NCI-H2029 treated with DMSO at 0.1 percent for 48 hours (cell line): ENCODE data around the gene EXD3.

Source experiments
- DNase-seq: peaks from one replicate; lab custom pipeline; 2025; lab: John Stamatoyannopoulos, UW

The EXD3 gene

GRCh38 chr9:137294091-137294680 is 128.8 kb downstream of the EXD3 start:
- peak; percentile 30 for DNase-seq

DNA sequence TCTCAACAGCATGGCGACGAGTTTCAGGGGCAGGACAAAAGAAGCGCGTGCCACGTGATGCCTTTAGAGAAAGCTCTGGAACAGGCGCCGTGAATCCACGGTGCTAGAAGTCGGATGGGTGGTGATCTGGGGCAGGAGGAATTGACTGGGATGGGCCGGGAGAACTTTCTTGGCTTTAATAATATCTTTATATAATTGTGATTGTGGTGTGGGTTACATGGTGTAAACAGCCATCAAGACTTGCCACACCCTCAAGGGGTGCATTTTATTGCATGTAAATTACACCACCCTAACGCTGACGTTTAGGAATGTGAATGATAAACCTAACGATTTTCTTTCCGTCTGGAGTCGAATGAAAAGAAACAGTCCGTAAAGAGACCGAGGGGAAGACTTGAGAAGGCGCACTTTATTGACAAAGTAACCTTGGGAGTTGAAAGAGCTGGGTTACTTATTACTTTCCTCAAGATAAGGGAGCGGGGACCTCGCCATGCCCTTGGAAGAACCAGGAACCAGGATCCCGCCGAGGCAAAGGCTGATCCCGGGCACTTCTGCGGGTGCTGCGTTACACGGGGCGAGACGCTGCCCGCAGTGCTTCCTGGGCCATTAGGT is 129.4 kb downstream of the EXD3 start:
- DNase-seq: no peak

DNA sequence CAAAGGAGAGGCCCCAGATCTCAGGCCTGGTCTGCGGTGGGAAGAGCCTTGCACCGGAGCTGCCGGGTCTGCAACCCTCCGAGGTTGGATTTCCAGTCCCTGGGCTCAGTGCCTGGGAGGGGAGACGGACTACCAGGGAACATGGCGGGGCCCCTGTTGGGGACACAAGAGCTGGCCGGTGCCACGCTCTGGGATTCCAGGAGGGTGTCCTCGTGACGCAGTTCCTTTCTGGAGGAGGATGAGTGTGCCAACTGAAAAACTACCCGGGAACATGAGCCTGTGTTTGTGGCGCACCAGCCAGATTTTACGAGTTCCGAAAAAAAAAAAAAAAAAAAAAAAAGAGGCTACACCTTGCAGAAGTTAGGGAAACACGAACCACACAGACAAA is 129.9 kb downstream of the EXD3 start:
- DNase-seq: no peak

DNA sequence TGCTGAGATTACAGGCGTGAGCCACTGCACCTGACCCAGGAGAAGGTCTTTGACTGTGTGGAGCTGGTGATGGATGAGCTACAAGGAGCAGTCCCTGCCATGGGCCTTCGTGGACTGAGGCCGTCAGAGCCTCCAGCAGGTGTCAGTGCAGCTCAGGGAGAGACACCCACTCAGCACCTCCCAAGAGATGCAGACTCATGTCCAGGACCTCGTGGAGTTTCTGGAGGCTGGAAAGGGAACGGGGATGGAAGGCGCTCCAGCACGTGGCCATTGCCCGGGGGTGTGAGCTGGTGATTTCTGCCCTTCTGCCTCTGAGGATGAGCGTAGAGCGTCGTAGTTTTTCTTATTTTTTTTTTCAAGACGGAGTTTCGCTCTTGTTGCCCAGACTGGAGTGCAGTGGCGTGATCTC is 136.0 kb downstream of the EXD3 start:
- DNase-seq: peak; percentile 29

DNA sequence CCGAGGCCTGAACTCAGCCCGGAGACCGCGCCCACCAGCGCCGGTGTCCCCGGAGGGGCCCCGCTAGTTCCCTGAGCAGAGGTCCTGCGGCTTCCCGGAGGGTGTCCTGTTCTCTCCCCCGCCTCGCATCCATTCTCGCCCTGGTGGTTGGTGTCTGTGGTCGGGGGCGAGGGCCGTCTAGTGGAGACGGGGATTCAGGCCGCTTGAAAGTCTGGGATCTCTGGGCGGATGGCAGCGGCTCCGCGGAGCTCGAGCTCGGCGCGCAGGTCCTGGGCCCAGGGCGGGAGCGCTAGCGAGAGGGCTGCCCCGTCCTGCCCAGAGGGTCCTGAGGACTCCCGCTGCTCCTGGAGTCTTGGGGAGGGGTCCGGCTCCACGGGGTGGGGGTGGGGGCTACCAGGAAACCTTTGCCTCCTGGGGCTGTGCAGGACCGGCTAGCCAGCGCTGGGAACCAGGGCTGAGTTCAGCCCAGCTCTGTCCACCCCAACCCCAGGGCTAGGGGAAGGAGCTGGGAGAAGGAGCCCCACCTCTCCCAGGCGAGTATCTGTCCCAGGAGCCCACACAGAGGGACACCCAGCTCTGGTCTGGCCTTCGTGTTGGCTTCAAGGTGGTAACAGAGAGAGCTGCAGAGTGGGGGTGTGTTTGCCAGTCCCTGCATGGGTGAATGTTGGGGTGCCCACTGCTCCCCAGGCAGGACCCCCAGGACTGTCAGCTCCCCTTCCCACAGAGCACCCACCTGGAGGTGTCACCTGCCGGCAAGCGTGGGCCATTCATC is 141.4 kb downstream of the EXD3 start:
- no peak for DNase-seq

- DNase-seq: no peak
These were observed 142.3 kb downstream of the EXD3 start for GRCh38 chr9:137280474-137281344.

GRCh38 chr9:137279741-137280473 is 143.1 kb downstream of the EXD3 start:
- DNase-seq: no peak

DNA sequence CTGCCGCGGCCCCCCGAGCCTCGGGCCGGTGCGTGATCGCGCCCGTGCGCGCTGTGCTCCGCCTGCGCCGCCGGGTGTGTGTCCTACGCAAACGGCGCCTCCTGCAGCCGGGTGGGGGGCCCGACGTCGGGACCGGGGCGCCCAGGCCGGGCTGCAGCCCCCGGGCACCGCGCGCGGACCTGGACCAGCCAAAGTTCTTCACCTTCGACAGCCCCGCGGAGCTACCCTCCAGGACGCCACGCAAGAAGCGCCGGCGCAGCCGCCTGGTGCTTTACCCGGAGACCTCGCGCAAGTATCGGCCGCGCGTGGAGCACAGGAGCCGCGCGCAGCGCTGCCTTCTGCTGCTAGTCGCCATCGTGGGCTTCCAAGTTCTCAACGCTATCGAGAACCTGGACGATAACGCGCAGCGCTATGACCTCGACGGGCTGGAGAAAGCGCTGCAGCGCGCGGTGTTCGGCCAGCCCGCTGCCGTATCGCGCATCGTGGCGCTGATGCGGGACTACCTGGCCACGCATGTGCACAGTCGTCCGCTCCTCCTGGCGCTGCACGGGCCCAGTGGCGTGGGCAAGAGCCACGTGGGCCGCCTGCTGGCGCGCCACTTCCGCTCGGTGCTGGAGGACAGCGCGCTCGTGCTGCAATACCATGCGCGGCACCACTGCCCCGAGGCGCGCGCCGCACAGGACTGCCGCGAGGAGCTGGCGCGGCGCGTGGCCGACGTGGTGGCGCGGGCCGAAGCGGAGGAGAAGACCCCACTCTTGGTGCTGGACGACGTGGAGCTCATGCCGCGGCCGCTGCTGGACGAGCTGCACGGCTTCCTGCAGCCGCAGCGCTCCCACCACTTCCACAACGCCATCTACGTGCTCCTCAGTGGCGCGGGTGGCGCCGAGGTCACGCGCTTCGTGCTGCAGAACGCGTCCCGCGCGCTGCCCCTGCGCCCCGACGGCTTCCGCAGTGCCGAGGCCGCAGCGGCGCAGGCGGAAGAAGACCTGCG is 143.9 kb downstream of the EXD3 start:
- DNase-seq: no peak

DNA sequence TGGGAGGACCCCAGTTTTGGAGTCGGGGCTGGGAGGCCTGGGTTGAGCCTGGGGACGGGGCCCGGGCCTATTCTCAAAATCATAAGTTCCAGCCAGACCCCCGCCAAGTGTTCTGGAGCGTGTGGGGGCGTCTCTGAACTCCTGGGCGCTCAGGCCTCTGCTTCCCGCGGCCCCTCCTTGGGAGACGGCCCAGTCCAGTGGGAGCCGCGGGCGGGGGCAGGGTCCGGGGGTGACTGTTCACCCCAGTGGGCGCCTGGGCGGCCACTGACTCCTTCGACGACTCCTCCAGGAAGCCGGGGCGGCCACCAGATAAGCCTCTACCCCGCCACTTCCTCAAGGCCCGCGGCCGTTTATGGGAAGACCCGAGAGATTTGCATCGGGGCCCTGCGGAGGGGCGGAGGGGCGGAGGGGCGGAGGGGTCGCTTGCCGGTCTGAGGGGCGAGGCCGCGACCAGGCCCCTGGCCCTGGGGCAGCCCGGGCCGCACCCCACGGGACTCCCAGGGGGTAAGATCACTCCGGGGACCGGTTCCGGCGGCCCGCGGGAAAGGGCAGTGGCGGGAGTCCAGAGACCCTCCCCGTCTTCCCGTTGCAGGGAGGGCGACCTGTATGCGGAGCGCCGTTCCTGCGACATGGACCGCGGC is 144.8 kb downstream of the EXD3 start:
- DNase-seq: no peak

DNA sequence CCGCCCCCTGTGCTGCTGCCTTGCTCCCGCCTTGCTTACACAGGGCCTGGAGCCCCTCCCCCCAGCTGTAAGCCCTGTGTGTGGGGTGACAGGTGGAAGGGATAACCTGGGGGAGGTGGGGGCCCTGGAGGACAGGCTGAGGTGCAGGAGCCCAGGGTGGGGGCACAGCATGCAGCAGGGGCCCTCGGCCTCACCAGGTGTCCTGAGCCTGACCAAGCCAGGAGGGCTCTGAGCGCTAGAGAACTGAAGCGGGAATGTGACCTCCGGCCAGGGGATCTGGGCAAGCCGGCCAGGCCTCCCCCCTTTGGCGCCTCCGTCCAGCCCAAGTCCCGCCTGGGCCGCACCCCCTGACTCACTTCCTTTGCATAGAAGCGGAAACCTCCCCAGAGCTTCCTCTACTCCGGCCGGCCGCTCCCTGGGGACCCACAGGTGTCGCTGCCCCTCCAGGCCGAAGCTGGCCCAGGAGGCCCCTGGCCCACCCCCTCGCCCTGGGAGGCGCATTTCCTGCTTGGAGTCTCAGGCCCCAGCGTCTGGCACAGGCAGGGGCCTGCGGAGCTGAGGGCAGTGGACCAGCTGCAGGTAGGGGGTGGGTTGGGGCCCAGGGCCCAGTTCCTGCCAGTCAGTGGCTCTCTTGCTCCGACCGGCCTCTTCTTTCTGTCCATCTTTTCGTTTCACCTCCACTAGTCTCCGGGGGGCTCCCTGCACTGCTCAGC is 145.5 kb downstream of the EXD3 start, which contains the start of gene TOR4A:
TOR4A (plus strand) TSS at position 398 of the 713 bp plus-strand sequence. CDS start 964 bp downstream, outside the sequence.
- no peak for DNase-seq

DNA sequence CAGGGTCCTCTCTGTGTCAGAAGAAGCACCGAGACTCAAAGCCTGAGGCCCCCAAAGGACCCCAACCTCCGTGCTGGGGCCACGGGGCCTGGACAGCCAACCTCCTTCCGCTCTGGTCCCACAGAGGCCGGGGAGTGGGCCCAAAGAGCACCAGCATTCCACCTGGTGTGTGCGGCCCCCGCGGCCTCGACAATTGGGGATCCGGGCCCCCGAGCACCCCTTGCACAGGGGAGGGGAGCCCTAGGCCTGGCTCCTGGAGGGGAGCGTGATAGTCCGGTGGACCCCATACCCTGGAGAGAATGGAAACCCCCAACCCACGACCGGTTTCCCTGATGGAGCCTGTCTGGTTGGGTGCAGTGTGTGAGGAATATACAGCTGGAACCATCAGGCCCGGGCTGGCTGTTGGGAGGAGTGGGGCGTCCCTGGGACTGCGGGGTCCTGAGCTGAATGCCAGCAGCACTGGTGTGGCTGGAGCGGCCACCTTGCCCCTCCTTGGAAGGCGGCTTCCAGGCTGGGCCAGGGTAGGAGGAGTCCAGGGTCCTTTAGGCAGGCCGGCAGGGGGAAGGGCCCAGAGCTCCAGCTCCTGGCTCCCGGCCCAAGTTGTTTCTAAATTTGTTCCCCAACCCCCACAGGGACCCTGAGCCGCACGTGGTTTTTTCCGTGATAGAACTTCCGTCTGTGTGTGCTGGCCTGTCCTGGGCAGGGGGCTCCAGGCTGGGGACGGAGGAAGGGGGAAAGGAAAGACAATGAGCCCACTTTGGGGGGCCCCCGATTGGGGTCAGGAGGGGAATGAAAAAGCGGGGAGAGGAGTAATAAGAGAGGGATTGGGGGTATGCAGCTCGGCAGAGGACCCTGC is 146.3 kb downstream of the EXD3 start:
- no peak for DNase-seq

DNA sequence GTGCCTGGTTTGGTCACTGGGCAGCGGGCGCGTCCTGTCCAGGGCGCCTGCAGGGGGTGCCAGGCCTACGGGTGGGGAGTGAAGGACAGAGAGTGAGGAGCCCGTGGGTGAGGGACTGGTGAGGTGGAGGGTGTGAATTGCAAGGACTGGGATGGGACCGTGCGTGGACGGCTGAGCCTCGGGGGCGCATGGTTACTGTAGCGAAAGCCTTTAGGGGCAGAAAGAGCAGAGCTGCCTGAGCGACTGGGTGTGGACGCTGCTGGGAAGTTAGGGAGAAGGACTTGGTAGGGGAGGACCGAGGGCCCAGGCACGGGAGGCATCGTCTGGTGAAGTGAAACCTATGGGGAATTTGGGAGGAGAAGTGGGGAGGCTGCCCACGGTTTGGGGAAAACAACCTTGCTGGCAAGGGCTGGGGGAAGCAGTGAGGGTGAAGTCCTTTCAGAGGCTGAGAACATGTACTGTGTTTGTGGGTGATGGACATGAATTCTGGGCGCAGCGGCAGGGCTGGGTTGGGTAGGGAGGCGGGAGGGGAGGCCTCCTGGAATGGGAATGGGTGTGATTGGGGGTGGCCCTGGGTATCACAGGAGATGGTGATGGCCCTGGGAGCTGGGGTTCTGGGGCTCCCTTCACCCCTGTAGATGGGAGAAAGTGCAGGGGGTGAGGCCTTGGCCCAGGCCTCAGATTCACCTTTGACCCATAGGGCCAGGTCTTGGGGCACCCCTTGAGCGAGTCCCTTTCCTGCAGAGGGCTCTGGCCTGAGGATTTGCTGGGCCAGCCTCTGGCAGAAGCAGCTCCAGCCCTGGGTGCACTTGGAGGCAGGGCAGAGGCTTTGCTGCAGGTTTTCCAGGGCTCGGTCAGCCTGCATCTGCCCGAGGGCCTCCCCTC is 147.1 kb downstream of the EXD3 start:
- DNase-seq: no peak

DNA sequence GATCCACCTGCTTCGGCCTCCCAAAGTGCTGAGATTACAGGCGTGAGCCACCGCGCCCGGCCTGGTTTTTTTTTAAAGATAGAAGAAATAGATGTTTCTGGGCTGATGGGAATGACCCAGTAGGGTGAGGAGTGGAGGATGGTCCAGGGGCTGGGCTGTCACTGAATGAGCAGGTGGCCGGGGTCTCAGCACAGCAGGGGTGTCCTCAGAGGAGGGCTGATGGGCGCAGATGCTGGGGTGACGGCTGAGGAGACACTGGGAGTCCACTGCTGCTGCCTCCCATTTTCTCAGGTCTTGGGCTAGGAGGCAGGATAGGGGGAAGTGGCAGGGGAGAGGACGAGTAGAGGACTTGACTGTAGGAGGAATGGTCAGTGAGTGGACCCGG is 147.8 kb downstream of the EXD3 start:
- no peak for DNase-seq

GRCh38 chr9:137273611-137274320 is 149.2 kb downstream of the EXD3 start:
- DNase-seq: no peak

GRCh38 chr9:137273095-137273490 is 149.9 kb downstream of the EXD3 start:
- DNase-seq: no peak

DNA sequence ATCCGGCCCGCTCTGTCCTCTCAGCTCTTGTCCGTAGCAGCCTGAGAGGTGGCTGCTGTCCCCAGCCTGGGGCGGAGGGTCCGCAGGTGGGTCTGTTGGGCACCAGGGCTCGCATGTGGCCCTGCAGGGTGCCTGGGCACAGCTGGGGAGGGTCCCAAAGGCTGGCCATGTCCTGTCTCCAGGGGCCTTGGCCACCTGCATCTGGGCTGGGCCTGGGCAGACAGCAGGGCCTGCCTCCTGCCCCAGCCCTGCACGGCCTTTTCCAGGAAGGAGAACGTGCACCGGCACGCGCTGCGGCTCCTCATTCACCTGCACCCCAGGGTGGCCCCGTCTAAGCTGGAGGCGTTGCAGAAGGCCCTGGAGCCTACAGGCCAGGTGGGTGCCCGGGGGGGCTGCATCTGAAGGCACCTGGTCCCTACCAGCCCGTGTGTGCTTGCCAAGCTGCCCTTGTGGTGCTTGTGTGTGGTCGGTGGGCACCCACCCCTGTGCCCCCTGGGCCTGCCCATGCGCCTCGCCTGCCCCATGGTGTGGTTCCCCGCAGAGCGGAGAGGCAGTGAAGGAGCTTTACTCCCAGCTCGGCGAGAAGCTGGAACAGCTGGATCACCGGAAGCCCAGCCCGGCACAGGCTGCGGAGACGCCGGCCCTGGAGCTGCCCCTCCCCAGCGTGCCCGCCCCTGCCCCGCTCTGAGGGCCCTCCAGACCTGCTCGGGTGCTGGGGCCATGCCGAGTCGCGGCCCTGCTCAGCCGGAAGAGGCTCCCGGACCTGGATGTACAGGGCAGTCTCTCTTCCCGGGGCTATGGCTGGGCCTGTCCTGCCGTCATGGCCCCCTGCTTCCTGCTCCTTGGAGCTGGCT is 150.5 kb downstream of the EXD3 start:
- DNase-seq: no peak
